H4 (cell line): ENCODE results near the gene CXCR6. TPM values are rescaled to one million over a fixed set of nuclear protein-coding genes. Genes with fewer than 3 reads are reported as not detected.

Source experiments
- DNase-seq: peaks from one replicate; pipeline ENCODE4 v3.0.0-alpha.2; 2015; ENCODE audit warnings: low spot score
- total RNA-seq: library from RNA; depleted of rRNA; stranded (reverse); fragments of >200 nt; shearing (Covaris generic); gene quantifications from 2 replicates; pipeline ENCODE4 v1.2.3, GENCODE V29; 2014

Gene CXCR6
- total RNA-seq, 1 experiment from 2014 or later: not detected

DNA sequence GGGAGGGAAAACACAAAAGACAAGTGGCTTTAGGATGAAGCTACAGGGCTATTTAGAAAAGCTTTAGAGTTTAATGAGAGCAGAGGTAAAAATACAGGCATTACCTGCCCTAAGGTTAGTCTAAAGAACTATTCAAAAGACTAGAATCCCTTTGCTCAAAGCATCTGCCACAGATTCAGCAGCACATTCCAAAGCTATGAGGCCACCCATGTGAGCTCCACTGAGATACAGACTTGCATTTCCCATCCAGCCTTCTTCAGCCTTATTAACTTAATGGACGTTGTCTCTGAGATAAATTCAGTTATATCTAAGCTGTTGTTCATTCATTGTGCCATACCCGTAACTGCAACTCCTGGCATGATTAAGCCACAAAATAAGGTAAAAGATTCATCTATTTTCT lies 25.4 kb downstream of the CXCR6 start:
- no peak for DNase-seq

GRCh38 chr3:45969116-45969515 lies 25.9 kb downstream of the CXCR6 start:
- no peak for DNase-seq

DNA sequence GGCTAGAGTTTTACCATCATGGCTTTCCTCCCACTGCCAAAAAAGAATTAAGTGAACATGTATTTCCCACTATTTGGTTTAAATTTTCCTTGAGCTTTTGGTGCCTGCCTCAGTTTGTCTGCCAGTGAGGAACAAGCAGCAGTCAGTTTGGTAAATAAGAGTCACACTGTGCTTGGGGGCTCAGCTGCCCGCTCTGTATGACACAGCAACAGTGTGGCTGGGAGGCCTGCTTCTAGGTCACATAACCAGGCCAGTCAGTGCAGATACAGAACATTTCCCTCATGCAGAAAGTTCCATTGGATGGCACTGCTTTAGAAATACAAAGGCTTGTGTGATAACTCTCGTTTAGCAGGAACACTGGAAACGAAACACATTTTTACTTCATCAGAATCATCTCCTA lies 26.7 kb downstream of the CXCR6 start:
- DNase-seq: no peak

- DNase-seq: peak; percentile 75
These were observed 29.5 kb downstream of the CXCR6 start for GRCh38 chr3:45972534-45973402.

GRCh38 chr3:45974686-45975085 lies 31.4 kb downstream of the CXCR6 start:
- no peak for DNase-seq

DNA sequence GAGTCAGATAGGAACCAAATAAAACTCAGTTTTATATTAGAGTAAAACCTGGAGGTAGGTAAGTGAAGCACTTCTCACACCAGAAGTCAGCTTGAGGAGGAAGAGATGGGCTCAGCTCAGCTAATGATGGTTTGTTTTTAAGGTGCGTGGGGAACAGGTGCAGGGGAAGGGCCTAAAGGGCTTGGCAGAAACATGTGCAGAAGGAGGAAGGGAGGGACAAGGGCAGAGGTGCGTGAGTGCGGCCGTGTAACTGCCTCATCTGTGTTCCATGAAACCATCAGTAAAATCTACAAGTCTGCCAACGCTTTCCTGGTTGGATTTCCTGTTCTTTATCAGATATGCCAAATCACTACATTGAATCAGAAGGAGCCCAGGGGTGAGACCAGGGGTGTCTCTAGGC lies 32.4 kb downstream of the CXCR6 start:
- DNase-seq: no peak

DNA sequence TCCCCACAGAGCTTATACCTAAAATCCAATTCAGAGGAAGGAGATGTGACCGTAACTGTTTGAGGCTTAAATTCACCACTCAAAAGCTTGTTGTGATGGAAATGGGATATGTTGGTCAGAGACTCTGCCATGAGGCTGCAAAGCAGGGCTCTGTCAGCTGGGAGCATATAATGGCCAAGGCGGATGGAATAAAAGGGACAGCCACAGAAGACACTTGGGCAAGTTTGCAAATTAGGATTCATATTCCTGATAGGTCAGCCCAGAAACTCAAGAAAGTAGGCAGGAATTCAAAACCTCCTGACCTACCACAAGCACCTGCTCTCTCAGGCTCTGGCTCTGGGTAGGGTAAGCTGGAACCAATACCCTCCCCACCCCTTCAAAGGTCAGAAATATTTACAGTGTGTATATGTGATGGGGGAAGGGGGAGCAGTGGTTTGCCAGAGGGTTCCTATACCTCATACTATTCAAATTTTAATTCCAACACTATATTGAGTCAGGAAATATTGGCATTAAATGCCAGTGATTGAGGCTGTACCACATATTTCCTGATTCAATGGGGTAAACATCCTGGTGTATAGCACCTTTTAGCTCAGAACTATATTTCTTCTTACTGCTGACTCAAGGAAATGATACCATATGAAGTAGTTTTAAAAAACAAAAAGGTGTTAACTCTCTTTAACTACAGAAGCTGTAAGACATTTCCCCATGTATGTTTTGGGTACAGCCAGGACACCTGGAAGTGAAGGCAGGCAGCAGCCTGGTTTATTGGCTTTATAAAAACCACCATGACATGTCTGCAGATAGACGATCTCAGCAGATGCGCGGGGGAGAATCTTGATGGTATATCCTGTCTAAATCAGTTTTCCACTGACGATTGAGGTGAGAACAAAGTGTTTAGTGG lies 33.2 kb downstream of the CXCR6 start:
- DNase-seq: no peak

DNA sequence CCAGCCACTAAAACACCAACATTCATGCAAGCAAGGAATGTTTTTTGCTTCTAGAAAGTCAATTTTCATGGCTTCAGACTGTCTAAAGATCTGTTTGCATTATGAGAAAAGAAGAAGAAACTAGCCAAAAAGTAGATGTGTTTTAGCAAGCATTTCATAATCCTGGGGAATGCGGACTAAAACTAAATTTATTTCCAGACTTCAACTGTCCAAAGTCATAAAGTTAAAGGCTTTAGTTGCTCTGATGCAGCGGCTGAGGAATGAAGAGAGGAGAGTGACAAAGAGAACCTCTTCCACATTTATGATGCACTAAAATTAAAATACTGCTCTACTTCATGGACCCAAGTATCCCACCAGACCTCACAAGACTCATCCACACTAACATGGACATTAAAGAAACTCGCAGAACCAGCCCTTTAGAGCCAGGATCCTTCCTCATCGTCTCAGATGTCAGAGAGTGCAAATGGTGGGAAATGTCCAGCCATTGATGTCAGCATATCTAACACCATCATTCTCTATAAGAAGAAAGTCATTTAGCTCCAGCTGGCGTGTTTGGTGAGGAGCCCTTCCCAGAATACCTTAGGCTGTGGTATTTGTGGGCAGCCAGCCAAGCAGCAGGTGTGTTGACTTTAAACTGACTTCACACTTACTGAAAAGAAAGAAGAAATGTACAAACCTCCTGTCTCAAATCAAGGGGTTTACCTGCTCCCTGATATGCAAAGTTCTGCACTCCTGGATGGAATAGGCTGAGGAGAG lies 34.9 kb downstream of the CXCR6 start:
- DNase-seq: no peak

DNA sequence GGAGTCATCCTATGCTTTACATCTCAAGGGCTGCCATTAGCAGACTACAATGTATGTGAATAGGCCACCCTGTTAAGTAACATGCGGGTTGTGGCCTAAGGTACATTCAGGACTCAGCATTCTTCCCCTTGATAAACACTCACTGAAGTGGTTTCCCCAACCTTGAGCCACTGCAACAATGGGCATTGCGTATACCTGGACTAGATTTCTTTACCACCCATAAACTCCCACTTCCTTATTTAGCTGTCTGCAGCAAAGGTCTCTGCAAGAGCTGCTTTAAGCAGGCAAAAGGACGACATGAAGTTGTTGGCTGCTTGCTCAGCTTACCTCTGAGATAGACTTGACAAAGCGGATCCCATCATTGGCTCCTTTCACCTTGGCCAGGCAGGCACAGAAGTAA lies 36.1 kb downstream of the CXCR6 start:
- DNase-seq: no peak

GRCh38 chr3:45980229-45980813 lies 37.1 kb downstream of the CXCR6 start:
- no peak for DNase-seq

DNA sequence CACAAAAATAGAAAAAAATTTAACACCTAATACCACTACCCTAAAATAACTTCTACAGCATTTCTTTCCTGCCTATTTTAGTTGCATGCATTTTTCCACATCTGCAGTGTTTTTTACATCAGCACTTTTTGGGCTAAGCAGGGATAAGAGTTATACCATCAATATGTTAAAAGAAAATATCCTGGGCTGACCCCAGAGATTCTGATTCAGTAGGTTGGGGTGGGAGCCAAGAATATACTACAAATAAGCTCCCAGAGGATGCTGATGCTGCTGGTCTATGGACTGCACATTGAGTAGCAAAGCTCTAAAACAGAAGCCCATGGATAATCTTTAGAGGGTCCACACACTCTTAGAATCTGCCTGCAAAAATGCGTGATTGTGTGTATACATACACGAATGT lies 37.6 kb downstream of the CXCR6 start:
- DNase-seq: no peak

DNA sequence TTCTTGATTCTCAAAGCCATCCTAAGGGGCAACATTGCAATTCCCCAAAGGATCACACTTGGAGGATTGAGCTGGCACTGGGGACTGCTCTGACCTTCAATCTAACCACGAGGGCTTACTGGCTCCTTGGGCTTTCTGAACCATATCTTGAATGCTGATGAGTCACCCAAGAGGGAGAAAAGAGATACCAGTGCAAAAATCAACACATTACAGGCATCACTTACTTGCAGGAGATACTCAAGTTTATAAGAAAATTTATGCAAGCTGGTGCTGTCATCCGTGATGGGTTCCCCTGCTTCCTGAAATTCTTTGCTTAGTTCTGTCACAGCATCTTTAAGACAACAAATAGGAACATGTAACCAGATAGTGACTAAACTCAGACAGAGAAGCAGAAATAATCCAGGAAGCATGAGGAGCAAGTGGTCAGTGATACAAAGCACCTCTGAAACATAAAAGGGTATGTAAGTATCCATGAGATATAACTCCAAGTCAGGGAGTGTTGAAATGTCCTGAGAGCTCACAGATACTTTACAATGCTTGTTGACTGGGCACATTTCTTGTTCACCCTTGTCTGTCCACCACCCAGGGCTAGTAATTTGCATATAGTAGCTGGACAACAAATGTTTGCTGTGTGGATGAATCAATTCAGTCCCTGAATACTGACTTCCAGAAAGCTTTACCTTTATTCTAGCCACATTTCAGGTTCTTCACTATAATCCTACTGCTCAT lies 38.2 kb downstream of the CXCR6 start:
- no peak for DNase-seq

- DNase-seq: no peak
These were observed 40.5 kb downstream of the CXCR6 start for GRCh38 chr3:45983770-45984169.

GRCh38 chr3:45984331-45985312 lies 41.4 kb downstream of the CXCR6 start:
- peak; percentile 51 for DNase-seq

DNA sequence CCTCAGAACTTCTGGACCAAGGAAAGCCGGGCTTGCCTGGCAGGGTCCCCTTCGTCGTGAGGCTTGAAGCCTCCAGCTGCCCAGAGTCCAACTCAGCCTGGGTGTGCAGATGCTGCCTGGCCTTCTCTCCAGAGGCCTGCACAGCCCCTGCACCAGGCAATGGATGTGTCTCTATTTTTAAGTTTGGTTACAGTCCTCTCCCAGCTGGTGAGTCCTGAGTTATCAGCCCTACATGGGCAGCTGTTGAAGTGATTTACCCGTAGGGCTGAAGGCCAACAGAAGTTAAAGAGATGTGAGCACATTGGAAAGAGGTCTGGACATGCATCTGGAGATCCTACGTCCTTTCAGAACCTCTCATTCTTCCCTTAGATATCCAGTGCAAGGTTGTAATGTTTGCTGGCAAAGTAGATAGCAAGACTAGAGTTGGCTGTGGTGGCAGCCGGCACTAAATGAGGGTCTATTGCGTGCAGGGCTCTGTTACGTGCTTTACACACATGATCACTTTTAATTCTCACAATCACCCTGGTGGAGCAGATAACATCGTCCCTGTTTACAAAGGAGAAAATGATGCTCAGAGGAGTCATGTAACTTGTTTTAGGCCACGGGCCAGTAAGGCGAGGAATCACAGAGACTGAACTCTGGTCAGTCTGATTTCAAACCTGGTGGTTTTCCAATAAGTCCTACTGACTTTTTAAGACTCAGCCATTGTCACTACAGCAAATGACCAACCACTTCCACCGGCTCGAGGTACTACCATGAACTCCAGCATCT lies 42.5 kb downstream of the CXCR6 start:
- DNase-seq: no peak

DNA sequence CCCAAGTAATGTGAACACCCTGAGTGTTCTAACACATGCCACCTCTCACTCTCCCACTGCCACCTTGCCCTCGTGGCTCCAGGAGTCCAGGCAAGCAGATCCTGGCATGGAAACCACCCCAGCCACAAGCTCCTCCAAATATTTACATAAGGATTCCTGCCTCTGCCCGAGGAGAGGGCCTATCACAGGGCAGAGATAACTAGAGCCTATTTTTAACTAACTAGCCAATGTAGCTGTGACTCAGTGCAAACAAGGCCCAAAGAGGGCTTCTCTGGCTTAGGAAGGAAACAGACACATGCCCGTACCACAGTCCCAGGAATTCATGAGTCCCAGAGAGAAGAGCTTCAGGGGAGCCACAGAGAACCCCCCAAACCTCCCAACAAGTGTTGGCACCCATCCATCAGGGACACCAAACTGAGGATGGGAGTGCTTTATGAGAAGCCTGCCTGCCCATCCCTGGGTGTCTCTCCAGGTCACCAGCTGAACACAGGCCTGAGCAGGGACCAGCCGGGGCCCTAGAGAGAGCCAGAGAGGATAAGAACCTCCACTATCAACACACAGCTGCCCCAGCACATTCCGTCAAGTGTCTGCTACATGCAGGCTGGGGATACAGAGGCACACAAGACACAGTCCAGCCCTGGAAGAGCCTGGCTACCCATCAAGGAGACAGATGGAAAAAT lies 43.2 kb downstream of the CXCR6 start:
- DNase-seq: peak; percentile 80

- no peak for DNase-seq
These were observed 44.4 kb downstream of the CXCR6 start for GRCh38 chr3:45987368-45988291.
